ENCODE measurements around the gene PRKCA.

Gene PRKCA

DNA sequence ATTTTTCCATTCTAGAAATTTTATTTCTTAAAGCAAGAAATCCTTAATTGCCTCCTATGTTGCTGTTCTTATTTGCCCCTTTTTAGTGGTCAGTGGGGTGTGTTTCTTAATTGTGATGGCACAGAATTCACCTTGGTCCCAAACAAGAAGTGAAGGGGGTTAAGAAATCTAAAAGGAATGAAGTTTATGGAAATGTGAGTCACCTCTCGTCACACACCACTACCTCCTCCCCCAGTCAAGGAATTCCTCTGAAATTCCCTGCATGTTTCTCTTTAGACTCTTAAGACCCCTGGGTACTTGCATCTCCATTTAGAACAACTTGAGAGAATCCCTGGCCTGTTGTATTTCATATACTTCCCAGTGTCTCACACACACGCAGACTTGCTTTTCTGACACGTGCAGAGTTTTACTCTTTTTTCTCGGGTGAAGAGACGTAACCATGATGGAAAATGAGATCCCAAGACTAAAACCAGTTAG, 247.4 kb downstream of the PRKCA start:
- no peak for DNase-seq

DNA sequence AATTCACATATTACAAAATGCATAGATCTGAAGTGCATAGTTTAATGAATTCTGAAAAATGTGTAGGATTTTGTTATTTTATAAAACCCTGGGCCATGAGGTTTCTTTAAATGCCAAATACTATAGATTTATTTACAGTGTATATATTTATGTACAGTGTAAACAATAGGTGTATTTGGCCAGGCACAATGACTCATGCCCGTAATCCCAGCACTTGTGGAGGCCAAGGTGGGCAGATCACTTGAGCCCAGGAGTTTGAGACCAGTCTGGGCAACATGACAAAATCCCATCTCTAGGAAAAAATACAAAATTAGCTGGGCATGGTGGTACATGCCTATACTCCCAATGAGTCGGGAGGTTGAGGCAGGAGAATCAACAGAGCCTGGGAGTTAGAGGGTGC, 249.4 kb downstream of the PRKCA start:
- DNase-seq: no peak

DNA sequence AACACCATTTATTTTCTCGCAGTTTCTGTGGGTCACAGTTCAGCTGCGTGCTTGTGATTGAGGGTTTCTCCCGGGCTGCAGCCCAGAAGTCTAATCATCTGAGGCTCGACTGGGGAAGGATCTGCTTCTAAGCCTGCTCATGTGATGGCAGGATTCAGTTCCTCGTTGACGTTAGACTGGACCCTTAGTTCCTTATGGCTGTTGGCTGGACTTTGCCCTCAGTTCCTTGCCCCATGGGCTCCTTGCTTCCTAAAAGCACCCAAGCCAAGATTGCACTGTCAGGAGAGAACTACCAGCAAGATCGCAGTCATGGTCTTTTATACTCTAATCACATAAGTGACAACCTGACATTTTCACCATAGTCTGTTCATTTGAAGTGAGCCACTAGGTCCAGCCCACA, 250.0 kb downstream of the PRKCA start:
- no peak for DNase-seq

DNA sequence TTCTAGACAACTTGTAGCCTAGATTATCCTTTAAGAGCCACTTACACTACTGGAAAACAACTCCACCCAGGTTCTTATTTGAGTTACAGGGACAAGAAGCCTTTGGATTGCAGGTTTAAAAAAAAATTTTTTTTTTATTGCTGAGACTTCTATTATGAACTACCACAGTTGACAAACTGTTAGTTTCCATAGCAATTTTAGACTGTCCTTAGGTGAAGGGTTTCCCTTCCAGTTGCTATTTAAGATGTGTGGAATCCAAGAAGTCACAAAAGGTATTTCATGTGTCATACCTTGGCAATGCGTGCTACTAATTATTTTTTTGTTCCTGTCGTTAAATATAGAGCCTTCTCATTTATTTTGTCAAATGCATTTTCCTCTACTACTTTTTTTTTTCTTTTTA, 253.2 kb downstream of the PRKCA start:
- DNase-seq: no peak

DNA sequence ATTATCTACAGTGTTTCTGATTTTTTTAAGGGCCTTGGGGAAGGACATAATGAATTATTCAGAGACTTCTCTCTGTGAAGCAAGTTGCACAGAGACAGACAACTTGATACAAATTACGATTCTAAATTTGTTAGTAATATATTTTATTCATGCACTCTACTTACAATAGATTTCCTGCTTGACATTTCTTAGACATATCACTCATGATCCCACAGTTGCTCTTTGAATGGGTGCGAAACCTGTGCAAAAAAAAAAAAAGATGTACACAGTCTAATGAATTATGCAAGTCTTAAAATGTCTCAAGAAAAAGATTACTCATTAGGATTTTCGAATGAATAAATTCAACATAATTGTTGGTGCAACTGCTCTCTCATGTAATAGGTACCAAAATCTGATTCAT, 254.8 kb downstream of the PRKCA start:
- no peak for DNase-seq

DNA sequence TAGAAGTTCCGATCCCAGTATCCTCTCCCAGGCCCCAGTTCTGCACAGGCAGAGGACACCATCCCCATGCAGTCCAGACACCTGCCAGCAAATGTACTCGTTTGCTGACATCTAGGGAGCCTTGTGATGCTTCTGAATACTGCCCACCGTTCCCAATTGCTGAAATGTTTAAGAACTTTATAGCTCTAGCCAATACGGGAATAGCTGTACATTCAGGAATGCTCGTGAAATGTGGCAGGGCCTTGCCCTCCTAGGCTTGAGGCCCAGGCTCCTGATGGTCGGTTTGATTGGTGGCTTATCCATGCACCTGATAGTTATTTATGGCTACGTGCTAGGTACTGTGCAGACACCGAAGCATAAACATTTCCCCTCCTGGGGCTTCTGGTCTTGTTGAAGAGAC, 255.5 kb downstream of the PRKCA start:
- no peak for DNase-seq

DNA sequence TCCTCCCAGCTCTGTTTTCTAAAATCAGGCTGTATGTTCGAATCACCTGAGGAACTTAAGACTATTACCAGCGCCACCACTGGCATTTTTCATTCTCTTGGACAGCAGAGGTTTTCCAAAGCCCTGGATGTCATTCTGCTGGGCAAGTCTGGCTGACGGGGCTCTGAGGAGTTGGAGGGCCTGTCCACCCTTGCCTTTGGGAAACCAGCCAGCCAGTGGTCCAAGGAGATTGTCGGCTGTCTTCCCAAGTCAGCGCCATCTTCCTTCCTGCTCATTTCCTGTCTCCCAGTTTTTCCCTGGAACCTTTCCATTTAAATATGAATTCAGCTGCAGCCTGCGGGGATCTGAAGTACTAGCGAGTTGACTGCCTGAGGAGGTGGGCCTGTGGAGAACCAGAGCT, 258.3 kb downstream of the PRKCA start:
- no peak for DNase-seq

DNA sequence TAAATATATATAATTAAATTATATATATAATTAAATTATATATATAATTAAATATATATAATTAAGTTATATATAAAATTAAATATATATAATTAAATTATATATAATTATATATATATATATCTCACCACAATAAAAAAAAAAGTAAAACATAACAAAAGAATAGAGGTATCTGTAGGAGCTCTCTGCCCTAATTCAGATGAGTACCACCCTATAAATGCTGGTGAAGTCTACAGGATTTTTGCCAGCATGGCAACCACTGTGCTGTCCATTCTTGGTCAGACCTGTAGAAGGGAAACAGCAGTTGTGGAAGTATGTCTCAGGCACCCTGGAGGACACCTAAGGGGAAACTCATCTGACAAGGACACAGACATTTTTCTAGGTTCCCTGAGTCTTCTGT, 259.7 kb downstream of the PRKCA start:
- DNase-seq: no peak

DNA sequence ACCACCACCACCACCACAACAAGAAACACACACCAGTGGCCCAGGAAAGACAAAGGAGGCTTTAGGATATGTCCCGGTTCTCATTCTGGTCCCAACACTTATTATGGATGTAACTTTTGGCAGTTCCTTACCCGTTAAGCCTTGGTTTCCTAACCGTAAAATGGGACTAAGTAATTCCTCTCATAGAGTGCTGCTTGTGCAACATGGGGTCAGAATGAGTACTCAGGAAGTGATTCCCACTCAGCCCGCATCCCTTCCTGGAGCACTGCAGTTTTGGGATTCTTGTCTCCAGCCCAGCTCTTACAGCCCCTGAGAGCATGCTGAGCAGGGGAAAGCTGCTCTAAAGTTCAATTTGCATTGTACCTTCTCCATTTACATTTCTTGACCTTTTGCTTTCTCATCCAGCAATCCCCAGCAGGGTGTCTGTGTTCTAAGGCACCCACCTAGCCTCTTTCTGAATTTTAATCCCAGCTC, 262.6 kb downstream of the PRKCA start:
- DNase-seq: no peak

DNA sequence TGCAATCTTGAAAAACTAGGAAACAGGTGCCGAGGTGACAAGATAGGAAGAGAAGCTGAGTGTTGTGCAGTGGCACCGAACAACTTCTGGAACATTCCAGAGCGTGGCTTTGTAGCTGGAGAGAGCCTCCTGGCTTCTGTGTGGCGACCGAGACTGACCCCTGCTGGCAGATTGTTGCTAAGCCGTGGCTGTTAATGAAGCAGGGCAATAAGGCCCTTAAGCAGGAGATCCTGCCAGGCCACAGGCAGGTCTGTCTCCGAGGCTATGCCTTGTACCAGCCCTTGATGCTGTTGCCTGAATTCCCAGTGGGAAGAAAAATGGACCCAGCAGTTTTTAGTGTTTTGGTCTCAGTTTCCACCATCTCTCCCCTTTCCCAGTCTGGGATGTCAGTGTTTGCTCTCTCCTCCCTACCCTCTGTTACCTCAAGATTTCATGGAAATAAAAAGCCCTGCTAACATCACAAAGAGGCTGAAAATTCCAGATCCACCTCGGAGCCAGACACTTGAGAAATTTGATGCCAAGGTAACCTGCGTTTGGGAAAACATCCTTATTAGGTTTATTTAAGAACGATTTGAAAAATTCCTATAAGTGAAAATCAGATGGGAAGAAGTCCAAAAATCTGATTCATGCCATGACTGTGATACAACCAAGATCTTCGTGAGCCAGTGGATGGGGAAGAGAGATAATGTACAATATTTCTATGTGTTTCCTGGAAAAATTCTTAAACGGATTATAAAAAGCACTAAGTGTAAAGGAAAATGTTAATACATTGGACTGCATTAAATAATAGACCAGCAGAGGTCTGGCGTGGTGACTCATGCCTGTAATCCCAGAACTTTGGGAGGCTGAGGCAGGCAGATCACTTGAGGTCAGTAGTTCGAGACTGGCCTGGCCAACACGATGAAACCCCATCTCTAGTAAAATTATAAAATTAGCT, 265.1 kb downstream of the PRKCA start:
- no peak for DNase-seq

DNA sequence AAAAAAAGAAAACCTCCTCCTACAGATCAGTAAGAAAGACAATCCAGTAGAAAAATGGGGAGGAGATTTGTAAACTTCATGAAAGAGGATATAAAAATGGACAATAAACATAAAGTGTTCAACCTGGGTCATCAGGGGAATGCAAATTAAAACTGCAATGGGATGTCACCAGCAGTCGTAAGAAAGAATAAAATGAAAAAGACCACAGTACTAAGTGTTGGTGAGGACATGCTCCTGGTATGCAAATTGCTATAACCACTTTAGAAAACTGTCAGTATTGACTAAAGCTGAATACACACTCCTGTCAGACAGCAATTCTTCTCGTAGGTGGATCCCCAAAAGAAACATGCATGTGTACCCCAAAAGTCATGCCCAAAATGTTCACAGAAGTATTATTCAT, 267.2 kb downstream of the PRKCA start:
- no peak for DNase-seq

DNA sequence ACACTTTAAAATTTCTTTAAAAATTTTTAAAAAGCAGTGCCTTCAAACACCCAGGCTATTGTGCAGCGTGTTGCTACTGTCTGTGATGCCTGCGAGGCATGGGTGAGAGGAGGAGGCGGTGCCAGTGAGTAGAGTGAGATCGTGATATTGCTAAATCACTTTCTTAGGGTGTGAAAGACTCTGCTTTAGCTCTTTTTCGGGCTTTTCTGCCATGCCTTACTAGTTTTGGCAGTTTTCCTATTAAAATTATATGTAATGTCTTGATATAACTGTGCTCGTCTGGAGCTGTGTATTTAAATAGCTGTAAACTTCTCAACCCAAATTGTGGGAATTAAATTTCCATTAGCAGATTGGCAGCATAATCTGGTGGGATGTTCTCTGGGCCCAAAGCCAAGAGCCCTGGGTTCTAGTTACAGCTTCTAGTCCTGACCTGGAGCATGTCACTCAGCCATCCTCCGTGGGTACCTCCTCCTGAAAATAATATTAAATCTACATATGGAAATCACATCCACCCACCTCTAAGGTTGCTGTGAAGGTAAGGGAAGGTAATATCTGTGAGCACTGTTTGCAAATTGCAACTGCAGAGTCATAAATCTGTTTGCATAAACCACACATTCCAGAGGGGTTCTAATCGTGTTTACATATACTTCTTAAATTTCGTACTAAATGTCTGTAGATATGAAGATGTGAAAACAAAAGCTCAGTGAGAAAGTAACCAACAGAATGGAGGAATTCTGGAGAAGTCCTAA, 268.2 kb downstream of the PRKCA start:
- no peak for DNase-seq

DNA sequence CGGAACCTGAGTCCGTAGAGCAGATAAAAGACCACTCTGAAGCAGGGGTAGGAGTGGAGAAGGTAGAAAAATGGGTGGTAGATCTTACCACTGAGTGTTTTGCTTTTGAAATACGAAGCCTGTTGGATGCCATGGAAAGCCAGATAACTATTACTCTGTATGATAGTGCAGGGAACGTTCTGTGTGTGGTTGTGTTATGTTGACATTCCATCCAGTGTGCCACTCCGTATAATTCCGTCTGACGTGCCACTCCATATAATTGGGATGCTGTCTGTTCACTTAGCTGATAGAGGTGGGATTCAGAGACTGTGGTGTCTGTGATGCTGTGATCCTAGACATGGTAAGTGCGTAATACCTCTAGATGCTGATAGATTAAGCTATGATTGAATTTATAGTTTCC, 269.3 kb downstream of the PRKCA start:
- no peak for DNase-seq

DNA sequence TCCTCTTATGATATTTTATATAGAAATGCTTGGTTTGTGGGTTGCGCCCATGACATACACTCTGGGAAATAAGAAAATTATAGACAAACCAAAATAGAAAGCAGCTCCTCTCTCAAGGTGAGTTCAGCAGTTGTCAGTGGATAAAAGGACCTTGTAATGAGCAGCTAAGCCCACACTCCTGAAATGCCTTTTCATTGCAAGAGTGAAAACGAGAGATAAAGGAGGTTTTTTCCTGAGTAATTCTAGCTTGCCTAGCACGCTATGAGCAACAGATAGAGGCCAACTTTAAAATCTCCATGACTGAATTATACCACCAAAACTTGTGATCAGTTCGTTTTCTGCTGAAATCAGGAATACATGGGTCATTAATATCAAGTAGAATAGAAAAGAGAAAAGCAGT, 270.7 kb downstream of the PRKCA start:
- DNase-seq: no peak

DNA sequence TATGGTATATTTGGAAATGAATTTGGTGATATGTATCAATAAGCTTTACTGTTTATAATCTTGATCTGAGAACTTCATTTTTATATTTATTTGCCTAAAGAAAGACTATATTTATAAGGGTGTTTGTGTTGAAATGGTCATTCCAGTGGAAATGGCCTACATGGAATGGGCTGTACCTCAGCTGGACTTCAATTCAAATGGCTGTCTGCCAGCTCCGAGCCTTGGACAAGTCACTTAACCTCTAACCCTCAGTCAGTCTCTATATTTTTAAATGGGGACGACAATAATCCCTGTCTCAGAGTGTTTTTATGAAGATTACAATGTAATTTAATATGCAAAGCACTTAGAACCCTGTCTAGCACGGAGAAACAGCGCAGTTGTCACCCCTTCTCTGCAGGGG, 271.7 kb downstream of the PRKCA start:
- no peak for DNase-seq

DNA sequence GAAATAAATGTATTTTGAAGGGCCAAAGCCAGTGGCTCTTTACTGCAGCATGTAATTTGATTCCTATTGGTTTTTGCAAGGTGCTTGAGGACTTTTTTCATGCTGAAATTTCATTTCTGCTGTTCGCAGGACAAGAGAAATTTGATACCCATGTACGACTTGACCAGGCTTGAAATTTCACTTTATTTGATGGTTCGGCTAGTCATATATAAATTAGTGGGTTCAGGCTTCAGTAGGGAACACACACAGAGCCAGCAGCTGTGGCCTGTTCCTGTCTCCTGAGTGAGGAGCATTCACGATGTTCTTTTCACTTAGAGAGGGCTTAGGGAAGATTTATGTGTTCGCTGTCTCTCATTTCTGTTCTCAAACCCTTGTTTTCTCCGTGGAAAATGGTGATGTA, 274.1 kb downstream of the PRKCA start:
- DNase-seq: no peak

DNA sequence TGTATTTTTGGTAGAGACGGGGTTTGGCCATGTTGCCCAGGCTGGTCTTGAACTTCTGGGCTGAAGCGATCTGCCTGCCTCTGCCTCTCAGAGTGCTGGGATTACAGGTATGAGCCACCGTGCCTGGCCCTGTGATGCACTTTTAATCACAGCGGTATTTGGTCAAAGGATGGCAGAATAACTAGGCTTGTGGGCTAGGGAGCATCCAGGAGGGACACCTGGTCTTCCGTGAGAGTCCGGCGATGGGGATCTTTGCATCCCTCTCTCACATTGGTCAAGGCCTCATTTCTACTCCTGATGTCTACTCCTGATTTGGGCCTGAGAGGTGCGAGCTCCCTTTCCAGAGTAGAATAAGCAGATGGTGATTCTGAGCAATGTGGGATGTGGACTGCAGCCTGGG, 274.6 kb downstream of the PRKCA start:
- no peak for DNase-seq

DNA sequence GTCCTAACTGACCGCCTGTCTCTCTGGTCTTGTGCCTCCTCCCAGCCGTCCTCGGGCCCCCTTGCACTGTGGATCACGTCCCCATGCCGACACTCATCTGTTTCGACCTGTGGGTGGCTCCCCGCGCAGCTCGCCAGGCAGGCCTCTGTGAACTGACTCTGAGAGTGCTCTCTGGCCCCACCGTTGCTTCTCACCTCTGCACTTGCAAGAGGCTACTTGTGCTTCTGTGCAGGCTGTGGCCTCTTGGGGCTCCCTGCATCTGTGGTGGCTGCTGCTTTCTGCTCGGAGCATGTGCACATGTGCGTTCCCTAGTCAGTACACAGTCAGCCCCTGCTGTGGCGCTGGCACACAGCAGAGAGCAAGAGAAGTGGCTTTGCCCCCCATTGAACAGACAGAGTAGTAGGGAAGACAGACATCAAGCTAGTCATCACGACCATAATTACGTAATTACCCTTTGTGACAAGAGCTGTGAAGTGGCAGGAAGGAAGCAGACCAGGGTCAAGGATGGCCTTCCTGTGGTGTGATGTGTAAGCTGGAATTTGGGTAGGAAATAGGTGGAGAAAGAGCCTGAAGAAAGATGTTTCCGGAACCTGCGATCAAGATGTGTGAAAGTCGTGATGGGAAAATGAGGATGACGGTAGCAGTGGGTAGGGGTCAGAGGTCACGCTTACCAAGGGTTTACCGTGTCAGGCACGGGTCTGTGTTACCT, 276.5 kb downstream of the PRKCA start:
- no peak for DNase-seq

DNA sequence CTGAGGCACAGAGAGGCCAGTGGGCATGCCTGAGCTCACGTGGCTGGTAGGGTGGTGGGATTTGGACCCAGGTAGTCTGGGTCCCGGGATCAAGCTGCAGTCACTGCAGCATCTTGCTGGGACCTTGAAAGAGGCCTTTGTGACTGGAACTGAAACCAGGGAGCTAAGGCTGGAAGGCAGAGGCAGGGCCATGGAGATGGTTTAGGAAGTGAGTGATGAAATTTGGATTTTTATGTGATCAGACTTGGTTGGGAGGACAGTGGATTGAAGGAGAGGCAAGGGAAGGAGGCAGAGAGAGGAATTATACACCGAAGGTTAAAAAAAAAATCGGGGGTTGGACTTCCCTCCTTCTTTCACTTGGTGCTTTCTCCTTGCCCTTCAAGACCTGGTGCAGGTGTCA, 277.1 kb downstream of the PRKCA start:
- no peak for DNase-seq

DNA sequence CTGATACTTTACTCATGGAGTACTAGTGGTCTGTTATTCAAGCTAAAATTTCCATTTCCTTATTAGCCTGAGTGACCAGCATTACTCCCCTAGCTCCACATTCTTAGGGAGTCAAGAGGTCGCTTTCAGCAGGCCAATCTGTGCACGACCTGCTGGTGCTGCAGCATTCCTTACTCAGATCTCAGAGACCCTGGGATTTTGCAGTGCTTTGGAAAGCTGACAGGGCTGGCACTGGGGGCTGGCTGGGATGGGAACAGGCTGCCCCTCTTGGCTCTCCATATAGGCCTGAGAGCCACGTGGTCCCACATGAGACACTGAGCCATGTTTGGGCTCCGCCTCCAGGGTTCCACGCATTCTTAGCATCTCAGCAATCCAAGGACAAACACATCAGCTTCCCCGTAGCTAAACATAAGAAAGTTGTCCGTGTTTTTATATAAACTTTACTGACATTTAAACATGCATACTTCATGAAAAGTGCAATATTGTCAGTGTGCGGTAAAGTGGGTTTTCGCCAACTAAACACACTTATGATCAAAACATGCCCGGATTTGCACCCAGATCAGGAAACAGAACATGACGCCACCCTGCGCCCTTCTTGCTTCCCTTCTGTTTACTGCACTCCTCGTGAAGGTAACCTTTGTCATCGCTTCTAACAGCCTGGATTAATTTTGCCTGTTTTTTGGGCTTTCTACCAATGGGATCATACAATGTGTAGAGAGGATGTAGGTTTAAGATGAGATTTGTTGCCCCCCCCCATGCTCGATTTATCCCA, 278.0 kb downstream of the PRKCA start:
- DNase-seq: no peak

DNA sequence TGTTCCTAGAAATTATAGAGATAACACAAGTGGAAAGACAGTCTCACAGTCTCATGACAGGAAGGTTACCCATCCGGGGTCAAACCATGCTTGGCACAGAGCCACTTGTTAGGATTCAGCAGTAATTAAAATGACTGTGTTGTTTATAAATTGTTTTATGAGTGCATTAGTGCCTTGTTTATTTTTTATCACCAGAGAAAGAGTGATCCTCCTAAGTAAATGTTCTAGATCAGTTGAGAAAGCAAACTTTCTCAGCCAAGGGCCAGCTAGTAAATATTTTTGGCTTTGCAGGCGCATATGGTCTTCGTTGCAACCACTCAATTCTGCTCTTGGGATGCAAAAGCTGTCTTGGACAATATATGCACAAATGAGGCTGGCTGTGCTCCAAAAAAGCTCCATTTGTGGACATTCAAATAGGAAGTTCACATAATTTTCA, 278.6 kb downstream of the PRKCA start:
- no peak for DNase-seq

DNA sequence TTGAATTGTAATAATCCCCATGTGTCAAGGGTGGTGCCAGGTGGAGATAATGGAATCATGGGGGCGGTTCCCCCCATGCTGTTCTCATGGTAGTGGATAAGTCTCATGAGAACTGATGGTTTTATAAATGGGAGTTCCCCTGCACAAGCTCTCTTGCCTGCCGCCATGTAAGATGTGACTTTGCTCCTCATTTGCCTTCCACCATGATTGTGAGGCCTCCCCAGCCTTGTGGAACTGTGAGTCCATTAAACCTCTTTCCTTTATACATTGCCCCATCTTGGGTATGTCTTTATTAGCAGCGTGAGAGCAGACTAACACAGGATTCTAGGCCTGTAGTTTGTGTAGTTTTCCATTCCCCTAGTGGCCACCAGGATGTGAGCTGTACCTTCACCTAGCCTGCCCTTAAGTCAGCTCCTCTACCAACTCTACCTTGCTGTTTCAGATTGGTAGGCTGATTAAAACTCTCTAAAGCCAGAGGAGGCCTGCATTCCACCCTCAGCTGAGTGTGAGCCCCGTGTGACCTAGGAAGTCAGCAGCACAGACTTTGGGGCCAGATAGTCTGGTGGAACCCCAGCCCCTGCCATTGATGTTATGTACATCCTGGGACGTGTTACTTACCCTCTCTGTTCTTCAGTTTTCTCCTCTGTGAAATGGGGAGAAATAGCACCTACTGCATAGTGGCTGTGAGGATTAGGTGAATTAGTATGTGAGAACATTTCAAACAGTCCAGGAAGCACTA, 280.1 kb downstream of the PRKCA start:
- no peak for DNase-seq
